ENCODE measurements around the gene LY86. TPM values are rescaled to one million over a fixed set of nuclear protein-coding genes. Genes with fewer than 3 reads are reported as not detected.

LY86 gene
- total and polyA plus RNA-seq, 2 donors (not counting 1 experiment from before 2014, with no cell fraction given): not detected

- TF ChIP-seq CTCF (conservative IDR thresholded peaks at IDR 0.05 in 1 of 2, IDR thresholded peaks at IDR 0.05 in 1 of 2; ENCODE audit: low read depth in 1 of 2, low read length in 2 of 2) (no peak), EZH2 (IDR thresholded peaks at IDR 0.05; ENCODE audit: low read length, missing control alignments) (no peak)
These were observed 35.9 kb downstream of the LY86 start for GRCh38 chr6:6624269-6624990.

GRCh38 chr6:6626187-6626586 is 37.7 kb downstream of the LY86 start:
- H3K79me2 ChIP-seq (ENCODE audit: control insufficient read depth, insufficient read depth, low read length): no peaks in the 10 kb centered on the region
- DNase-seq (ENCODE audit: low read depth in 2 of 2): no peak
- H3K9ac ChIP-seq (ENCODE audit: insufficient read depth, low read length): no peak overlapping the region
- no peak overlapping the region for H3K27ac ChIP-seq (ENCODE audit: insufficient read depth, low read length)
- H3K36me3 ChIP-seq (ENCODE audit: control insufficient read depth, insufficient read depth, low read length): no peaks in the 10 kb centered on the region
- no peaks in the 10 kb centered on the region for H3K9me3 ChIP-seq (ENCODE audit: control insufficient read depth, insufficient read depth, low read depth, low read length)
- no peak overlapping the region for H3K4me3 ChIP-seq (replicated peaks in 1 of 4; ENCODE audit: control extremely low read depth in 1 of 4, insufficient read depth in 1 of 4, low read depth in 3 of 4, low read length in 4 of 4)
- TF ChIP-seq EZH2 (IDR thresholded peaks at IDR 0.05; ENCODE audit: low read length, missing control alignments) (no peak), CTCF (conservative IDR thresholded peaks at IDR 0.05 in 1 of 2, IDR thresholded peaks at IDR 0.05 in 1 of 2; ENCODE audit: low read depth in 1 of 2, low read length in 2 of 2) (no peak)
- no peaks in the 10 kb centered on the region for H3K4me1 ChIP-seq (ENCODE audit: control insufficient read depth, extremely low read depth, insufficient read depth, low read length)
- no peaks in the 10 kb centered on the region for H3K27me3 ChIP-seq (ENCODE audit: control insufficient read depth, insufficient read depth, low read length)
- H4K20me1 ChIP-seq (ENCODE audit: control insufficient read depth, extremely low read depth, insufficient read depth, low read length): no peaks in the 10 kb centered on the region
- H2AFZ ChIP-seq (ENCODE audit: low read length): no peak overlapping the region
- H3K4me2 ChIP-seq (ENCODE audit: extremely low read depth, insufficient read depth, low read length): no peak overlapping the region

More at GRCh38 chr6:6624269-6624990, 35.9 kb downstream of the LY86 start:
- H2AFZ ChIP-seq (ENCODE audit: low read length): no peak overlapping the region
- H3K4me2 ChIP-seq (ENCODE audit: extremely low read depth, insufficient read depth, low read length): no peak overlapping the region
- H3K4me1 ChIP-seq (ENCODE audit: control insufficient read depth, extremely low read depth, insufficient read depth, low read length): no peaks in the 10 kb centered on the region
- H3K4me3 ChIP-seq (replicated peaks in 1 of 4; ENCODE audit: control extremely low read depth in 1 of 4, insufficient read depth in 1 of 4, low read depth in 3 of 4, low read length in 4 of 4): no peak overlapping the region
- no peaks in the 10 kb centered on the region for H3K36me3 ChIP-seq (ENCODE audit: control insufficient read depth, insufficient read depth, low read length)
- H3K27ac ChIP-seq (ENCODE audit: insufficient read depth, low read length): no peak overlapping the region
- no peaks in the 10 kb centered on the region for H3K27me3 ChIP-seq (ENCODE audit: control insufficient read depth, insufficient read depth, low read length)
- no peak overlapping the region for H3K9ac ChIP-seq (ENCODE audit: insufficient read depth, low read length)
- H4K20me1 ChIP-seq (ENCODE audit: control insufficient read depth, extremely low read depth, insufficient read depth, low read length): no peaks in the 10 kb centered on the region
- H3K79me2 ChIP-seq (ENCODE audit: control insufficient read depth, insufficient read depth, low read length): no peaks in the 10 kb centered on the region
- DNase-seq (ENCODE audit: low read depth in 2 of 2): no peak
- no peaks in the 10 kb centered on the region for H3K9me3 ChIP-seq (ENCODE audit: control insufficient read depth, insufficient read depth, low read depth, low read length)

GRCh38 chr6:6629402-6629801 is 40.9 kb downstream of the LY86 start:
- no peak overlapping the region for H3K27ac ChIP-seq (ENCODE audit: insufficient read depth, low read length)
- DNase-seq (ENCODE audit: low read depth in 2 of 2): no peak
- H3K36me3 ChIP-seq (ENCODE audit: control insufficient read depth, insufficient read depth, low read length): no peaks in the 10 kb centered on the region
- no peak overlapping the region for H3K4me3 ChIP-seq (replicated peaks in 1 of 4; ENCODE audit: control extremely low read depth in 1 of 4, insufficient read depth in 1 of 4, low read depth in 3 of 4, low read length in 4 of 4)
- H3K9ac ChIP-seq (ENCODE audit: insufficient read depth, low read length): no peak overlapping the region
- no peaks in the 10 kb centered on the region for H3K9me3 ChIP-seq (ENCODE audit: control insufficient read depth, insufficient read depth, low read depth, low read length)
- no peaks in the 10 kb centered on the region for H3K4me1 ChIP-seq (ENCODE audit: control insufficient read depth, extremely low read depth, insufficient read depth, low read length)
- no peaks in the 10 kb centered on the region for H3K27me3 ChIP-seq (ENCODE audit: control insufficient read depth, insufficient read depth, low read length)
- no peaks in the 10 kb centered on the region for H4K20me1 ChIP-seq (ENCODE audit: control insufficient read depth, extremely low read depth, insufficient read depth, low read length)
- TF ChIP-seq EZH2 (IDR thresholded peaks at IDR 0.05; ENCODE audit: low read length, missing control alignments) (no peak), CTCF (conservative IDR thresholded peaks at IDR 0.05 in 1 of 2, IDR thresholded peaks at IDR 0.05 in 1 of 2; ENCODE audit: low read depth in 1 of 2, low read length in 2 of 2) (no peak)
- no peaks in the 10 kb centered on the region for H3K79me2 ChIP-seq (ENCODE audit: control insufficient read depth, insufficient read depth, low read length)
- H3K4me2 ChIP-seq (ENCODE audit: extremely low read depth, insufficient read depth, low read length): no peak overlapping the region
- H2AFZ ChIP-seq (ENCODE audit: low read length): no peak overlapping the region
